HEK293 (cell line): ENCODE measurements around the gene RABAC1.

Source experiments
- CTCF ChIA-PET: fragments of 350-600 bp; formaldehyde crosslinking; extraction: SDS; loops from one replicate; lab custom pipeline; 2021; ENCODE audit warnings: antibody characterized with exemption; lab: Yijun Ruan, JAX
- POLR2A ChIA-PET: fragments of 300-600 bp; formaldehyde crosslinking; extraction: SDS; loops from one replicate; lab custom pipeline; 2020; ENCODE audit warnings: antibody characterized with exemption, inconsistent platforms; lab: Yijun Ruan, JAX
- H3K27ac ChIP-seq: fragments of 200-500 bp; sonication (Bioruptor generic); 2 replicates; pipeline ENCODE4 v1.5.1; 2014; ENCODE audit warnings: low read depth, low read length, control low read depth, inconsistent platforms; ENCODE audit errors: extremely low read depth
- H3K36me3 ChIP-seq, 2 experiments: fragments of 200-500 bp in 1 of 2; sonication (Bioruptor generic) in 1 of 2; 1 replicate in 1 of 2; 2 replicates in 1 of 2; pipeline ENCODE4 v1.5.1; 2014 to 2017; ENCODE audit warnings: inconsistent platforms in 2 of 2, low read length in 2 of 2; ENCODE audit not compliant: control insufficient read depth in 2 of 2, insufficient read depth in 1 of 2
- H3K4me1 ChIP-seq: fragments of 200-500 bp; sonication (Bioruptor generic); 2 replicates; pipeline ENCODE4 v1.5.1; 2014; ENCODE audit warnings: mild to moderate bottlenecking, low read length, inconsistent platforms; ENCODE audit not compliant: control insufficient read depth, insufficient read depth
- H3K4me3 ChIP-seq: 2 replicates; pipeline ENCODE4 v1.5.1; 2011; ENCODE audit warnings: low read depth, mild to moderate bottlenecking, control low read depth, low read length, moderate library complexity
- H3K9me3 ChIP-seq: fragments of 200-500 bp; sonication (Bioruptor generic); 2 replicates; pipeline ENCODE4 v1.5.1; 2014; ENCODE audit warnings: low read depth, low read length, inconsistent platforms; ENCODE audit not compliant: control insufficient read depth, insufficient read depth
- EGR2 ChIP-seq: fragments of 450-650 bp; formaldehyde crosslinking; IDR thresholded peaks from 2 replicates; pipeline ENCODE4 v1.5.1; 2016; ENCODE audit warnings: low read depth, missing biosample characterization, missing genetic modification characterization
- FEZF1 ChIP-seq: fragments of 450-650 bp; formaldehyde crosslinking; IDR thresholded peaks from 2 replicates; pipeline ENCODE4 v1.5.1; 2016; ENCODE audit warnings: missing biosample characterization, missing genetic modification characterization
- GLI4 ChIP-seq: fragments of 450-650 bp; formaldehyde crosslinking; IDR thresholded peaks from 2 replicates; pipeline ENCODE4 v1.5.1; 2016; ENCODE audit warnings: missing biosample characterization, missing genetic modification characterization
- PATZ1 ChIP-seq: fragments of 450-650 bp; formaldehyde crosslinking; IDR thresholded peaks from 2 replicates; pipeline ENCODE4 v1.5.1; 2016; ENCODE audit warnings: missing biosample characterization, missing genetic modification characterization
- RBAK ChIP-seq: fragments of 450-650 bp; formaldehyde crosslinking; IDR thresholded peaks from 2 replicates; pipeline ENCODE4 v1.5.1; 2016; ENCODE audit warnings: missing biosample characterization, missing genetic modification characterization
- YY2 ChIP-seq: fragments of 450-650 bp; formaldehyde crosslinking; IDR thresholded peaks from 2 replicates; pipeline ENCODE4 v1.5.1; 2016; ENCODE audit warnings: missing biosample characterization, missing genetic modification characterization
- ZBTB48 ChIP-seq: fragments of 450-650 bp; formaldehyde crosslinking; IDR thresholded peaks from 2 replicates; pipeline ENCODE4 v1.5.1; 2016; ENCODE audit warnings: missing biosample characterization, missing genetic modification characterization
- ZFHX2 ChIP-seq: fragments of 450-650 bp; formaldehyde crosslinking; conservative IDR thresholded peaks from 2 replicates; pipeline ENCODE4 v1.5.1; 2016; ENCODE audit warnings: missing biosample characterization, missing genetic modification characterization
- ZNF148 ChIP-seq: fragments of 450-650 bp; formaldehyde crosslinking; IDR thresholded peaks from 2 replicates; pipeline ENCODE4 v1.5.0; 2017; ENCODE audit warnings: missing biosample characterization, missing genetic modification characterization, borderline replicate concordance
- ZNF155 ChIP-seq: fragments of 450-650 bp; formaldehyde crosslinking; IDR thresholded peaks from 2 replicates; pipeline ENCODE4 v1.5.1; 2016; ENCODE audit warnings: missing biosample characterization, missing genetic modification characterization
- ZNF175 ChIP-seq: fragments of 450-650 bp; formaldehyde crosslinking; IDR thresholded peaks from 2 replicates; pipeline ENCODE4 v1.5.1; 2016; ENCODE audit warnings: missing biosample characterization, missing genetic modification characterization
- ZNF18 ChIP-seq: fragments of 450-650 bp; formaldehyde crosslinking; IDR thresholded peaks from 2 replicates; pipeline ENCODE4 v1.5.1; 2016; ENCODE audit warnings: missing biosample characterization, missing genetic modification characterization
- ZNF223 ChIP-seq: fragments of 450-650 bp; formaldehyde crosslinking; IDR thresholded peaks from 2 replicates; pipeline ENCODE4 v1.5.1; 2016; ENCODE audit warnings: missing biosample characterization, missing genetic modification characterization
- ZNF274 ChIP-seq, 2 experiments: fragments of 200-500 bp in 1 of 2; fragments of 450-650 bp in 1 of 2; sonication (Bioruptor generic) in 1 of 2; formaldehyde crosslinking in 1 of 2; IDR thresholded peaks; 2 replicates each; pipeline versions ENCODE4 v1.5.1 to v1.6.1; 2014 to 2016; ENCODE audit warnings: borderline replicate concordance in 1 of 2, inconsistent platforms in 1 of 2, low read length in 1 of 2, missing biosample characterization in 1 of 2, missing genetic modification characterization in 1 of 2
- ZNF324 ChIP-seq: fragments of 450-650 bp; formaldehyde crosslinking; IDR thresholded peaks from 2 replicates; pipeline ENCODE4 v1.5.1; 2016; ENCODE audit warnings: missing biosample characterization, missing genetic modification characterization
- ZNF362 ChIP-seq: fragments of 450-650 bp; formaldehyde crosslinking; IDR thresholded peaks from 2 replicates; pipeline ENCODE4 v1.5.1; 2016; ENCODE audit warnings: missing biosample characterization, missing genetic modification characterization
- ZNF37A ChIP-seq: fragments of 450-650 bp; IDR thresholded peaks from 2 replicates; pipeline ENCODE4 v1.5.1; 2018; ENCODE audit warnings: missing biosample characterization, missing genetic modification characterization
- ZNF488 ChIP-seq: fragments of 450-650 bp; formaldehyde crosslinking; IDR thresholded peaks from 2 replicates; pipeline ENCODE4 v1.5.1; 2016; ENCODE audit warnings: missing biosample characterization, missing genetic modification characterization
- ZNF510 ChIP-seq: fragments of 450-650 bp; formaldehyde crosslinking; IDR thresholded peaks from 2 replicates; pipeline ENCODE4 v1.5.1; 2018; ENCODE audit warnings: mild to moderate bottlenecking, missing genetic modification characterization, missing biosample characterization; ENCODE audit not compliant: insufficient replicate concordance
- ZNF544 ChIP-seq: fragments of 450-650 bp; formaldehyde crosslinking; IDR thresholded peaks from 2 replicates; pipeline ENCODE4 v1.5.0; 2017; ENCODE audit warnings: missing biosample characterization, missing genetic modification characterization
- ZNF600 ChIP-seq: fragments of 450-650 bp; formaldehyde crosslinking; IDR thresholded peaks from 2 replicates; pipeline ENCODE4 v1.5.1; 2016; ENCODE audit warnings: missing biosample characterization, missing genetic modification characterization
- ZNF747 ChIP-seq: fragments of 450-650 bp; formaldehyde crosslinking; IDR thresholded peaks from 2 replicates; pipeline ENCODE4 v1.5.1; 2016; ENCODE audit warnings: missing biosample characterization, missing genetic modification characterization
- ZSCAN4 ChIP-seq: fragments of 450-650 bp; formaldehyde crosslinking; IDR thresholded peaks from 2 replicates; pipeline ENCODE4 v1.5.1; 2017; ENCODE audit warnings: missing biosample characterization, missing genetic modification characterization
- ZSCAN5A ChIP-seq: fragments of 450-650 bp; formaldehyde crosslinking; IDR thresholded peaks from 2 replicates; pipeline ENCODE4 v1.5.1; 2016; ENCODE audit warnings: missing biosample characterization, missing genetic modification characterization

Gene RABAC1

DNA sequence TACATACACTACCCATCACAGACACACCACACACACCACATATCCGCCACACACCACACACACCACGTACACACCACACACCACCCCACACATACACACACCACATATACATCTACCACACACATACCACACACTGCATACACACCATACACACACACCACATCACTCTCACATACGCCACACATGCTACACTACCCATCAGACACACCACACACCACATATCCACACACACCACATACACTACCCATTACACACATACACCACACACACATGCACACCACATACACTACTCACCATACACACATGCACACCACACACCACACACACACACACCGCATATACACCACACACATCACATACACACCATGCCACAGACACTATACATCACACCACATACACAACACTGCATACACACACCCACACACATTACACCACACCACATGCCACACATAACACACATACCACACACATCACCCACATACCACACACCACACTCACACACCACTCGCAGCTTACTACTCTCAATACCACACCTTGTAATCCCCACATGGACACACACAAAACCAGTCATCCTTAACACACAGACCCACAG is 40.4 kb downstream of the RABAC1 start (continued):
- no peak for TF ChIP-seq ZNF362 (tag by site-specific recombination)
- TF ChIP-seq, all 188 proteins: peak for 24

DNA sequence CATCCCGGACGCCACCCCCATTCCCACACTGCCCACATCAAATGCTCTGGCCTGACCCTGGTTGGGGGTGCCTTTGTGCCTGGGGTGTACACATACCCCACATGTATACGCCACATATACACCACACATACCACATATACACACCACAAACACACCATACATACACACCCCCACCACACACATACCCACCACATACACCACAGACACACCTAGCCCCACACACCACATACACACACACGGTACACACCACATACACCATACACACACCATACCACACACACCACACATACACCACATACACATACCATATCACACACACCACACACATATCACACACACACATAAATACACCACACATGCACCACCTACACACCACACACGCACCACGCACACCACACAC is 41.0 kb downstream of the RABAC1 start:
- POLR2A ChIA-PET: no interaction called here
- TF ChIP-seq ZBTB48 (peak; percentile 8; the same call in 1 of the 2 replicates), ZNF488 (0 out of 2 replicates have a peak, but pooled peaks have one; percentile 21), ZNF274 (IDR thresholded peaks at IDR 0.05; ENCODE audit: low read length) (no peak), ZNF274 (tag by site-specific recombination; IDR thresholded peaks at IDR 0.05; ENCODE audit: borderline replicate concordance) (peak; percentile 9; the same call in 1 of the 2 replicates), ZNF37A (tag by site-specific recombination) (no peak), ZNF18 (tag by site-specific recombination) (0 out of 2 replicates have a peak, but pooled peaks have one; percentile 9), ZNF747 (tag by site-specific recombination) (no peak), ZNF223 (tag by site-specific recombination) (no peak), ZNF324 (tag by site-specific recombination) (no peak), ZNF510 (no peak), ZFHX2 (tag by site-specific recombination) (peak; percentile 7; the same call in 1 of the 2 replicates), YY2 (tag by site-specific recombination) (no peak), EGR2 (tag by site-specific recombination) (0 out of 2 replicates have a peak, but pooled peaks have one; percentile 12), ZNF175 (tag by site-specific recombination) (no peak), ZNF148 (tag by site-specific recombination) (0 out of 2 replicates have a peak, but pooled peaks have one; percentile 53), RBAK (tag by site-specific recombination) (0 out of 2 replicates have a peak, but pooled peaks have one; percentile 19), ZSCAN4 (tag by site-specific recombination) (peak; percentile 8; the same call in 1 of the 2 replicates), FEZF1 (tag by site-specific recombination) (no peak), ZNF544 (tag by site-specific recombination) (0 out of 2 replicates have a peak, but pooled peaks have one; percentile 6), ZSCAN5A (tag by site-specific recombination) (no peak), PATZ1 (tag by site-specific recombination) (peak; percentile 59), ZNF155 (tag by site-specific recombination) (peak; percentile 59; the same call in 1 of the 2 replicates), ZNF600 (tag by site-specific recombination) (no peak), GLI4 (0 out of 2 replicates have a peak, but pooled peaks have one; percentile 50)
- Histone ChIP-seq H3K4me1 (no peaks in the 10 kb centered on the region), H3K4me3 (no peak overlapping the region), H3K27ac (no peak overlapping the region), H3K9me3 (no peaks in the 10 kb centered on the region), H3K36me3 (no peaks in the 10 kb centered on the region)
- CTCF ChIA-PET: no interaction called here
